Endothelial cell of umbilical vein (primary cell): Measurements from ENCODE around the gene NMT2.

Experiments
- CTCF ChIP-seq, 2 donors: IDR thresholded peaks; 1 replicate in 1 of 2; 2 replicates in 1 of 2; pipeline ENCODE4 v1.5.1; 2011; ENCODE audit warnings: low read length in 2 of 2, mild to moderate bottlenecking in 2 of 2, moderate library complexity in 2 of 2, control low read depth in 1 of 2, inconsistent platforms in 1 of 2, low read depth in 1 of 2; ENCODE audit not compliant: insufficient read depth in 1 of 2; ENCODE audit errors: extremely low read depth in 1 of 2
- GATA2 ChIP-seq: IDR thresholded peaks from 2 replicates; pipeline ENCODE4 v1.7.0; 2011; ENCODE audit warnings: low read depth, mild to moderate bottlenecking, moderate library complexity, mixed read lengths, low read length; ENCODE audit not compliant: insufficient read length, insufficient read depth
- JUN ChIP-seq: IDR thresholded peaks from 2 replicates; pipeline ENCODE4 v1.6.1; 2011; ENCODE audit warnings: borderline replicate concordance, low read depth; ENCODE audit not compliant: insufficient read length, insufficient read depth
- POLR2A ChIP-seq: IDR thresholded peaks from 2 replicates; pipeline ENCODE4 v1.6.1; 2012; ENCODE audit warnings: low read depth, mild to moderate bottlenecking, control low read depth, low read length

GRCh38 chr10:15175587-15175986 lies 7.1 kb upstream of the NMT2 start:
- TF ChIP-seq CTCF (IDR thresholded peaks at IDR 0.05; ENCODE audit: extremely low read depth in 1 of 2, insufficient read depth in 1 of 2, low read depth in 1 of 2, low read length in 2 of 2) (no peak), POLR2A (no peak), GATA2 (no peak), JUN (no peak)
